HepG2 (cell line): ENCODE measurements around the gene GRIP1. TPM values are rescaled to one million over a fixed set of nuclear protein-coding genes. Genes with fewer than 3 reads are reported as not detected.

Experiments
- ATAC-seq: fragments of 200-7000 bp; cut with Tn5 transposase; 3 replicates; pipeline ENCODE4 v1.9.1; 2020; ENCODE audit warnings: mild to moderate bottlenecking, moderate library complexity
- BruUV-seq: library from RNA; stranded (reverse); fragments of 400-500 nt; replicated peaks from 2 replicates; lab custom pipeline; 2021; lab: Mats Ljungman, UMichigan
- CTCF ChIA-PET: fragments of 300-600 bp; formaldehyde crosslinking; extraction: SDS; loops from one replicate; lab custom pipeline; 2021; ENCODE audit warnings: low total read pairs, inconsistent platforms, low intra/inter-chr PET ratio; lab: Yijun Ruan, JAX
- POLR2A ChIA-PET: fragments of 350-600 bp; sonication (Branson Sonifier 250); formaldehyde crosslinking; loops from one replicate; lab custom pipeline; 2020; ENCODE audit warnings: antibody characterized with exemption, inconsistent platforms; lab: Yijun Ruan, JAX
- DNase-seq: peaks from one replicate; pipeline ENCODE4 v3.0.0-alpha.2; 2015; ENCODE audit warnings: low spot score
- FAIRE-seq: peaks from 3 replicates; lab custom pipeline; 2011; peaks lifted over from hg19 to GRCh38; lab: Jason Lieb, UNC
- H2AFZ ChIP-seq: one replicate; pipeline ENCODE4 v1.6.1; 2011; ENCODE audit warnings: low read length, inconsistent platforms
- H3K27ac ChIP-seq: fragments of 300-600 bp; 3 replicates; pipeline ENCODE4 v1.8.0; 2011; ENCODE audit warnings: mixed run types, mild to moderate bottlenecking, mixed read lengths, low read length, inconsistent platforms; ENCODE audit not compliant: insufficient read depth; ENCODE audit errors: extremely low read length
- H3K27me3 ChIP-seq, 2 experiments: fragments of 200-600 bp in 1 of 2; 2 replicates in 1 of 2; 3 replicates in 1 of 2; pipeline versions ENCODE4 v1.6.0 to v1.8.0; 2011; ENCODE audit warnings: low read length in 2 of 2, mild to moderate bottlenecking in 2 of 2, moderate library complexity in 2 of 2, inconsistent platforms in 1 of 2; ENCODE audit not compliant: insufficient read depth in 2 of 2, control insufficient read depth in 1 of 2
- H3K36me3 ChIP-seq, 2 experiments: fragments of 200-600 bp in 1 of 2; replicated peaks in 1 of 2; 2 replicates in 1 of 2; 3 replicates in 1 of 2; pipeline versions ENCODE4 v1.5.1 to v1.8.0; 2011; ENCODE audit warnings: low read length in 2 of 2, inconsistent platforms in 1 of 2; ENCODE audit not compliant: insufficient read depth in 2 of 2, control insufficient read depth in 1 of 2
- H3K4me1 ChIP-seq: 2 replicates; pipeline ENCODE4 v1.5.1; 2012; ENCODE audit warnings: low read length, inconsistent platforms; ENCODE audit not compliant: insufficient read depth
- H3K4me2 ChIP-seq: 2 replicates; pipeline ENCODE4 v1.6.0; 2011; ENCODE audit warnings: low read depth, low read length, inconsistent platforms
- H3K4me3 ChIP-seq, 3 experiments: fragments of 200-600 bp in 1 of 3; sonication (generic), shearing (Covaris generic) in 1 of 3; replicated peaks in 1 of 3; 2 replicates each; pipeline ENCODE4 v1.5.1; 2011 to 2016; ENCODE audit warnings: low read length in 3 of 3, inconsistent platforms in 2 of 3, low read depth in 2 of 3, mild to moderate bottlenecking in 2 of 3, control low read depth in 1 of 3, mixed read lengths in 1 of 3; ENCODE audit not compliant: insufficient read depth in 1 of 3
- H3K79me2 ChIP-seq: one replicate; pipeline ENCODE4 v1.6.1; 2011; ENCODE audit warnings: low read length, inconsistent platforms; ENCODE audit not compliant: insufficient read depth
- H3K9ac ChIP-seq: 2 replicates; pipeline ENCODE4 v1.6.0; 2011; ENCODE audit warnings: mild to moderate bottlenecking, low read depth, low read length, inconsistent platforms; ENCODE audit not compliant: insufficient read depth
- H3K9me3 ChIP-seq: 2 replicates; pipeline ENCODE4 v1.5.1; 2012; ENCODE audit warnings: mild to moderate bottlenecking, low read length
- H4K20me1 ChIP-seq: 2 replicates; pipeline ENCODE4 v1.6.0; 2011; ENCODE audit warnings: inconsistent platforms, mild to moderate bottlenecking, low read length, moderate library complexity; ENCODE audit not compliant: insufficient read depth
- CAMTA2 ChIP-seq: sonication (generic); formaldehyde crosslinking; IDR thresholded peaks from 2 replicates; pipeline ENCODE4 v1.4.0; 2020; ENCODE audit warnings: mild to moderate bottlenecking, missing genetic modification reagents, borderline replicate concordance
- CHD2 ChIP-seq: IDR thresholded peaks from 2 replicates; pipeline ENCODE4 v1.6.1; 2011; ENCODE audit warnings: low read depth, low read length, improper control_type of control experiment
- EED ChIP-seq: sonication (generic); formaldehyde crosslinking; IDR thresholded peaks from 2 replicates; pipeline ENCODE4 v1.5.0; 2020; ENCODE audit warnings: mild to moderate bottlenecking, missing genetic modification reagents
- ZNF724P ChIP-seq: sonication (generic); formaldehyde crosslinking; IDR thresholded peaks from 2 replicates; pipeline ENCODE4 v1.8.0; 2022; ENCODE audit warnings: missing genetic modification reagents, borderline replicate concordance
- WGBS: methylation state at CpG from one replicate; pipeline ENCODE4 v1.1.6; 2017; ENCODE audit warnings: low lambda C conversion rate; 5-methylcytosine and 5-hydroxymethylcytosine counted together
- in situ Hi-C: cut with HindIII; loops from 2 replicates; pipeline ENCODE4 v1.10.0; 2017; ENCODE audit warnings: low pct_unique_long_range_greater_than_20kb; ENCODE audit not compliant: extremely low pct_ligation_motif_present
- intact Hi-C: fragments of 100-400 bp; cut with micrococcal nuclease; formaldehyde crosslinking; loops from one replicate; pipeline ENCODE4 v1.10.0; 2022; ENCODE audit not compliant: unreplicated experiment
- polyA plus RNA-seq, 8 experiments: library from polyadenylated mRNA; depleted of rRNA in 3 of 8; stranded (reverse) in 7 of 8; unstranded in 1 of 8; fragments of >200 nt; fragmentation: Illumina TruSeq in 4 of 8; extraction: Trizol in 4 of 8; gene quantifications; 2 replicates each; pipeline versions ENCODE4 v1.2.1 to v1.2.3, GENCODE V29; 2011 to 2016; ENCODE audit warnings: low read depth in 4 of 8, missing spikeins in 1 of 8, mixed read lengths in 1 of 8; ENCODE audit not compliant: insufficient read depth in 1 of 8
- total RNA-seq, 5 experiments: library from RNA; depleted of rRNA; stranded (reverse); fragments of >200 nt; fragmentation: Illumina TruSeq; extraction: Trizol; gene quantifications; 2 replicates each; pipeline ENCODE4 v1.2.3, GENCODE V29; 2016; ENCODE audit warnings: low read depth in 1 of 5
- TF ChIP-seq, protein P1 (sequence below): sonication (generic); formaldehyde crosslinking; IDR thresholded peaks from 2 replicates; pipeline ENCODE4 v1.5.0; 2020; ENCODE audit warnings: missing genetic modification reagents
- TF ChIP-seq, protein P2 (sequence below): sonication (generic); formaldehyde crosslinking; IDR thresholded peaks from 2 replicates; pipeline ENCODE4 v1.4.0; 2020; ENCODE audit warnings: missing genetic modification reagents
- TF ChIP-seq, protein P3 (sequence below): IDR thresholded peaks from 2 replicates; pipeline ENCODE4 v1.6.1; 2016; ENCODE audit warnings: mild to moderate bottlenecking

The GRIP1 gene
- total and polyA plus RNA-seq, 2 of the 13 experiments (the other 11 are each of a cell fraction or from before 2014, with no cell fraction given): not detected

DNA sequence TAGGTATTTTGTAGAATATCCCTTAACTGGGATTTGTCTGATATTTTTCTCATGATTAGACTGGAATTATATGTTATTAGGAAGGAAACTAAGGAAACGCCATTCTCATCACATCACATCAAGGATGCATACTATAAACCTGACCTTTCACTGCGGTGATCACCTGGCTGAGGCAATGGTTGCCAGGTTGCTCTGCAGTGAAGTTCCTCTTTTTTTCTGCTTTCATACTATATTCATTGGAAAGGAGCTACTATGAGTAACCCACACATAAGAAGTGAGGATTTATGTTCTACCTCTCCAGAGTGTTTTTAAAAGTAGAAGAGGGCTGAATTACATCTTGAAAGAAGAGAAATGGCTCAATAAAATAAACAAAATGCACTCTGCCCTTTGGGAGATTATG, 31.0 kb upstream of the GRIP1 start:
- 35% methylated on average over 2 of the region's 2 CpGs for WGBS
- ATAC-seq (no peak), DNase-seq (no peak), FAIRE-seq (no peak)
- Histone ChIP-seq H3K27ac (no peak overlapping the region), H3K4me1 (no peaks in the 10 kb centered on the region), H3K4me3 (no peak overlapping the region), H3K4me2 (no peak overlapping the region), H3K9me3 (no peaks in the 10 kb centered on the region), H3K79me2 (no peaks in the 10 kb centered on the region), H4K20me1 (no peaks in the 10 kb centered on the region), H2AFZ (no peak overlapping the region), H3K27me3 (no peaks in the 10 kb centered on the region), H3K9ac (no peak overlapping the region), H3K36me3 (no peaks in the 10 kb centered on the region)
- ChIA-PET CTCF (no interaction called here), POLR2A (no interaction called here)
- intact Hi-C loops: no loop called here
- in situ Hi-C loops: no loop called here
- no peak for TF ChIP-seq EED
- TF ChIP-seq, protein P1, sequence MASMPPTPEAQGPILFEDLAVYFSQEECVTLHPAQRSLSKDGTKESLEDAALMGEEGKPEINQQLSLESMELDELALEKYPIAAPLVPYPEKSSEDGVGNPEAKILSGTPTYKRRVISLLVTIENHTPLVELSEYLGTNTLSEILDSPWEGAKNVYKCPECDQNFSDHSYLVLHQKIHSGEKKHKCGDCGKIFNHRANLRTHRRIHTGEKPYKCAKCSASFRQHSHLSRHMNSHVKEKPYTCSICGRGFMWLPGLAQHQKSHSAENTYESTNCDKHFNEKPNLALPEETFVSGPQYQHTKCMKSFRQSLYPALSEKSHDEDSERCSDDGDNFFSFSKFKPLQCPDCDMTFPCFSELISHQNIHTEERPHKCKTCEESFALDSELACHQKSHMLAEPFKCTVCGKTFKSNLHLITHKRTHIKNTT (CRISPR knock-in tag): no peak
- TF ChIP-seq CAMTA2 (CRISPR knock-in tag): no peak
- no peak for TF ChIP-seq ZNF724P (CRISPR knock-in tag)
- TF ChIP-seq, protein P2, sequence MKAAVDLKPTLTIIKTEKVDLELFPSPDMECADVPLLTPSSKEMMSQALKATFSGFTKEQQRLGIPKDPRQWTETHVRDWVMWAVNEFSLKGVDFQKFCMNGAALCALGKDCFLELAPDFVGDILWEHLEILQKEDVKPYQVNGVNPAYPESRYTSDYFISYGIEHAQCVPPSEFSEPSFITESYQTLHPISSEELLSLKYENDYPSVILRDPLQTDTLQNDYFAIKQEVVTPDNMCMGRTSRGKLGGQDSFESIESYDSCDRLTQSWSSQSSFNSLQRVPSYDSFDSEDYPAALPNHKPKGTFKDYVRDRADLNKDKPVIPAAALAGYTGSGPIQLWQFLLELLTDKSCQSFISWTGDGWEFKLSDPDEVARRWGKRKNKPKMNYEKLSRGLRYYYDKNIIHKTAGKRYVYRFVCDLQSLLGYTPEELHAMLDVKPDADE: no peak
- TF ChIP-seq, protein P3, sequence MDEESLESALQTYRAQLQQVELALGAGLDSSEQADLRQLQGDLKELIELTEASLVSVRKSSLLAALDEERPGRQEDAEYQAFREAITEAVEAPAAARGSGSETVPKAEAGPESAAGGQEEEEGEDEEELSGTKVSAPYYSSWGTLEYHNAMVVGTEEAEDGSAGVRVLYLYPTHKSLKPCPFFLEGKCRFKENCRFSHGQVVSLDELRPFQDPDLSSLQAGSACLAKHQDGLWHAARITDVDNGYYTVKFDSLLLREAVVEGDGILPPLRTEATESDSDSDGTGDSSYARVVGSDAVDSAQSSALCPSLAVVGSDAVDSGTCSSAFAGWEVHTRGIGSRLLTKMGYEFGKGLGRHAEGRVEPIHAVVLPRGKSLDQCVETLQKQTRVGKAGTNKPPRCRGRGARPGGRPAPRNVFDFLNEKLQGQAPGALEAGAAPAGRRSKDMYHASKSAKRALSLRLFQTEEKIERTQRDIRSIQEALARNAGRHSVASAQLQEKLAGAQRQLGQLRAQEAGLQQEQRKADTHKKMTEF (CRISPR knock-in tag): no peak
- no peak for TF ChIP-seq CHD2
- BruUV-seq: no TSS peak
